Measurements from ENCODE around the gene FPGS. TPM values are rescaled to one million over a fixed set of nuclear protein-coding genes. Genes with fewer than 3 reads are reported as not detected.
A peak's percentile ranks its signal among the peaks of the same experiment; 100 is the strongest.

Gene FPGS
- total and polyA plus RNA-seq, 11 donors, result 36.8 to 55.1 (median 41.5) TPM

GRCh38 chr9:127786773-127787104 lies 15.9 kb upstream of the FPGS start:
- WGBS, 4 donors, result 0 to 2% (median 2%) methylated on average over 12 of the region's 12 CpGs
- intact Hi-C loops (cut with DNase I), result loop anchor here (2.0 to 5.0 kb wide), 10 partner anchors 16 to 194 kb away; partner anchors contain the start of genes ST6GALNAC4 (in 4 of the 10) and FPGS (in 1 of the 10)
- H3K4me1 ChIP-seq, result peaks cover 0 to 76% (median 47%) of the 10 kb centered on the region in 12 donors
- DNase-seq (no peak), ATAC-seq (no peak)
- H3K4me3 ChIP-seq, result peak overlapping the region; percentile 76 to 100 (median 98)
- peaks cover 8 to 53% (median 48%) of the 10 kb centered on the region in 9 donors for H3K36me3 ChIP-seq
- peak overlapping the region; percentile 88 to 100 (median 96) for H3K27ac ChIP-seq
- no peaks in the 10 kb centered on the region for H3K9me3 ChIP-seq
- TF ChIP-seq CTCF (IDR thresholded peaks at IDR 0.05), result peak in 10 of 12 donors; percentile 6 to 57 (median 36)
- no peak for TF ChIP-seq POLR2A (IDR thresholded peaks at IDR 0.05)
- no peaks in the 10 kb centered on the region for H3K27me3 ChIP-seq

DNA sequence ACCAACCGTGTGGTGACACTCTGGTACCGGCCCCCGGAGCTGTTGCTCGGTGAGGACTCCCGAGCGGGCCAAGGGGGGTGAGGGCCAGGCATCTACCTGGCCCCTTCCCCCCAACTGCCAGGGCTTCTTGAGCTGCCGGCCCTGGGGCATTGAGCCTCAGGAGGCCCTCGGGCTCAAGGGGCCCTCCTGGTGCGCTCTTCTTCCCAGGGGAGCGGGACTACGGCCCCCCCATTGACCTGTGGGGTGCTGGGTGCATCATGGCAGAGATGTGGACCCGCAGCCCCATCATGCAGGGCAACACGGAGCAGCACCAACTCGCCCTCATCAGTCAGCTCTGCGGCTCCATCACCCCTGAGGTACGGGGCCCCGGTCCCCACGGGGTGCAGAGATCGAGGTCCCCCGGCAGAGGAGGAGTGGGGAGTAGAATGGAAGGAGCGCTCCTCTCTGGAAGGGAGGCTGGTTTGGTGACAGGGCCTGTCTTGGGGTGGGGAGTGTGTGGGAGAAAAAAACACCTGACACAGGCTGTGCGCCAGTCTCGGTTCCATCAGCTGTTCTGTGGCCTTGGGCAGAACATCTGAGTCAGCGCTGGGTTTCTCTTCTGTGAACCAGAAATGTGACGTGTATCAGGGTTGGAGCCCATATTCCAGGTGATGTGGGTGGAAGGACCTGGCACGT lies 14.2 kb upstream of the FPGS start:
- H3K36me3 ChIP-seq, result peaks cover 8 to 68% (median 61%) of the 10 kb centered on the region in 9 donors
- peaks cover 0 to 64% (median 44%) of the 10 kb centered on the region in 12 donors for H3K4me1 ChIP-seq
- no peak overlapping the region for H3K4me3 ChIP-seq
- H3K9me3 ChIP-seq, result no peaks in the 10 kb centered on the region
- no peak for ATAC-seq
- H3K27ac ChIP-seq, result no peak overlapping the region
- TF ChIP-seq POLR2A (IDR thresholded peaks at IDR 0.05) (no peak), CTCF (IDR thresholded peaks at IDR 0.05) (no peak)
- intact Hi-C loops (cut with DNase I), result loop anchor here in 9 of 10 donors (5.0 kb wide), 6 partner anchors 74 to 196 kb away; partner anchors contain the start of gene ST6GALNAC4 (in 4 of the 9)
- no peaks in the 10 kb centered on the region for H3K27me3 ChIP-seq
- no peak for DNase-seq
- 86 to 91% (median 88%) methylated on average over 14 to 26 of the region's 26 CpGs for WGBS, 4 donors

DNA sequence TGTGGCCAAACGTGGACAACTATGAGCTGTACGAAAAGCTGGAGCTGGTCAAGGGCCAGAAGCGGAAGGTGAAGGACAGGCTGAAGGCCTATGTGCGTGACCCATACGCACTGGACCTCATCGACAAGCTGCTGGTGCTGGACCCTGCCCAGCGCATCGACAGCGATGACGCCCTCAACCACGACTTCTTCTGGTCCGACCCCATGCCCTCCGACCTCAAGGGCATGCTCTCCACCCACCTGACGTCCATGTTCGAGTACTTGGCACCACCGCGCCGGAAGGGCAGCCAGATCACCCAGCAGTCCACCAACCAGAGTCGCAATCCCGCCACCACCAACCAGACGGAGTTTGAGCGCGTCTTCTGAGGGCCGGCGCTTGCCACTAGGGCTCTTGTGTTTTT lies 13.5 kb upstream of the FPGS start:
- ATAC-seq (no peak), DNase-seq (peak in 1 of 5 donors; percentile 35)
- Histone ChIP-seq H3K4me3 (no peak overlapping the region), H3K4me1 (peaks cover 0 to 64% (median 43%) of the 10 kb centered on the region in 12 donors), H3K9me3 (no peaks in the 10 kb centered on the region), H3K27me3 (no peaks in the 10 kb centered on the region), H3K36me3 (peaks cover 8 to 74% (median 61%) of the 10 kb centered on the region in 9 donors), H3K27ac (peak overlapping the region in 5 of 12 donors; percentile 42 to 86 (median 63))
- intact Hi-C loops (cut with DNase I), result loop anchor here in 9 of 10 donors (5.0 kb wide), 6 partner anchors 73 to 197 kb away; partner anchors contain the start of gene ST6GALNAC4 (in 4 of the 9)
- TF ChIP-seq CTCF (IDR thresholded peaks at IDR 0.05) (no peak), POLR2A (IDR thresholded peaks at IDR 0.05) (no peak)
- WGBS, 4 donors, result 81 to 88% (median 85%) methylated on average over 15 to 25 of the region's 25 CpGs

GRCh38 chr9:127790094-127790855 lies 12.4 kb upstream of the FPGS start:
- H3K9me3 ChIP-seq, result no peaks in the 10 kb centered on the region
- peaks cover 8 to 75% (median 61%) of the 10 kb centered on the region in 9 donors for H3K36me3 ChIP-seq
- ATAC-seq (peak in 1 of 4 donors; percentile 11), DNase-seq (peak in 1 of 5 donors; percentile 44)
- 49 to 64% (median 54%) methylated on average over 9 of the region's 9 CpGs for WGBS, 4 donors
- H3K27me3 ChIP-seq, result no peaks in the 10 kb centered on the region
- peak overlapping the region in 11 of 12 donors; percentile 2 to 86 (median 63) for H3K27ac ChIP-seq
- intact Hi-C loops (cut with DNase I), result no loop called here
- no peak overlapping the region for H3K4me3 ChIP-seq
- peaks cover 0 to 58% (median 38%) of the 10 kb centered on the region in 12 donors for H3K4me1 ChIP-seq
- TF ChIP-seq POLR2A (IDR thresholded peaks at IDR 0.05) (no peak), CTCF (IDR thresholded peaks at IDR 0.05) (no peak)
